NB4 (cell line): Measurements from ENCODE around the gene TRAPPC3.

Experiments
- CTCF ChIP-seq: IDR thresholded peaks from one replicate; pipeline ENCODE4 v1.5.1; 2012; ENCODE audit warnings: low read depth, low read length
- MAX ChIP-seq: IDR thresholded peaks from 2 replicates; pipeline ENCODE4 v1.6.1; 2011; ENCODE audit warnings: low read depth, low read length
- MYC ChIP-seq: IDR thresholded peaks from 2 replicates; pipeline ENCODE4 v1.6.1; 2011; ENCODE audit warnings: low read depth, low read length
- POLR2A ChIP-seq: IDR thresholded peaks from 2 replicates; pipeline ENCODE4 v1.6.1; 2011; ENCODE audit warnings: mild to moderate bottlenecking; ENCODE audit not compliant: insufficient read length; ENCODE audit errors: extremely low read depth

- TF ChIP-seq CTCF: no peak
- no peak for TF ChIP-seq POLR2A
- TF ChIP-seq MAX: no peak
- no peak for TF ChIP-seq MYC
Observed at GRCh38 chr1:36091698-36092097, 57.6 kb downstream of the TRAPPC3 start.
